NCI-H345 (cell line): Measurements from ENCODE around the gene SLC38A9.
A peak's percentile ranks its signal among the peaks of the same experiment; 100 is the strongest.

Source experiments
- DNase-seq: peaks from one replicate; lab custom pipeline; 2025; lab: John Stamatoyannopoulos, UW

The SLC38A9 gene

DNA sequence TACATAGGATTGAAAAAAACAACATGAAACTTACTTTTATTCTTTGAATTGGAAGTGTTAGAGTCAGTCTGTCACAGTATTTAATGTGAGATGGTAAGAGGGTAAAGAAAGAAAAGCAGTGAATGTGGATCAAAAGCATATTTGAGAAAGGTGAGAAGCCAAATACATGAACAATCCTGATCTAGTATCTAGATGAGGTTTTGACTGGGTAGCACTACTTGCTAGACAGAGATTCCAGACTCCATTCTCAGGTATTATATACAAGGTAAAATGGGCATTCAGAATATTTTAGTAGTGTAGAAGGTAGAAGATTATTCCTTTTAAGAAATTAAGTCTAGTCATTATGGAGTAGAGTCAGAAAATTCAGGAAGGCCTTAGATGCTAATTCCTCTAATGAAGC, 62.2 kb downstream of the SLC38A9 start:
- no peak for DNase-seq

DNA sequence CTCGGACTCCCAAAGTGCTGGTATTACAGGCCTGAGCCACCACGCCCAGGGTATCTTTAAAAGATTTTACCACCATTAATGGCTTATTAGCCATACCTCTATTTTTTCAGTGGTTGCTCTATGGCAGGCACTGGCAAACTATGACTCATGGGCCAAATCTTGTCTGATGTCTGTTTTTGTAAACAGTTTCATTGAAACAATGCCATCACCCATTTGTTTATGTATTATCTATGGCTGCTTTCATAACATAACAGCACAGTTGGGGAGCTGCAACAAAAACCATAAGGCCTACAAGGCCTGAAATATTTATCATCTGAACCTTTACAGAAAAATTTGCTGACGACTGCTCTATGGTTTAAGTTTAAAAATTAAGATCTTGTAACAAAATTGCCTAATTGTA, 66.8 kb downstream of the SLC38A9 start:
- DNase-seq: no peak

DNA sequence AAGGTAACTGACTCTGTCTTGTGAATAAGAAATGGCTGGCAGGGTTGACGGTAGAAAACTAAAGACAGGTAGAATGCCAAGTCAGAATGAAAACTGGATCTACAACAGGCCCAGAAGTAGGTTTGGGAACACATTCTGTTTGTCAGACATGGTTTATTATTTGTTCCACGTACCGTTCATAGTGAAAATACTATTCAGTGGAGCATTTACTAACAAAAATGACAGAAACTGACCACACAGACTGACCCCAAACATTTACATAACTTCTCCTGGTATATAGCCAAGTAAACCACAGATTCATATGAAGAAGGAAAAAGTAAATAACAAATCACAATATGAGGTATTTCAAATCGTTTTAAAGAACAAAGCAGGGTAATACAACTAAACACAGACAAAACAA, 73.7 kb downstream of the SLC38A9 start:
- no peak for DNase-seq

DNA sequence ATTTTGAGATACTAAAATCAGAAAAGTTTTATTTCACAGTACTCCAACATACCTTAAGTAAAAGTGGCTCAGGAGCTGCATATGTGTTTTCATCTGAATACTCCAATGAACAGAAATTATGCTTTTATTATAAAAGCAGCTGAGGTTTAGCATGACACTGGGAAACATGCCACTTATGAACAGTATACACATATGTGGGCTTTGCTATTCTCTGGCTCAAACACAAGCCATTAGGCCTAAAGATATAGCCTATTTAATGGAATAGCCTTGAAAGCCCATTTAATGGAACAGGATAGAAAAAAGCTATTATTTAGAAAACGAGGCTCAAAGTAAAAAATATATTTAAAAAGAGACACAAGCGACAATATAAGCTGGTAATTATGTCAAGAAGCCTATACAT, 74.1 kb downstream of the SLC38A9 start:
- no peak for DNase-seq

DNA sequence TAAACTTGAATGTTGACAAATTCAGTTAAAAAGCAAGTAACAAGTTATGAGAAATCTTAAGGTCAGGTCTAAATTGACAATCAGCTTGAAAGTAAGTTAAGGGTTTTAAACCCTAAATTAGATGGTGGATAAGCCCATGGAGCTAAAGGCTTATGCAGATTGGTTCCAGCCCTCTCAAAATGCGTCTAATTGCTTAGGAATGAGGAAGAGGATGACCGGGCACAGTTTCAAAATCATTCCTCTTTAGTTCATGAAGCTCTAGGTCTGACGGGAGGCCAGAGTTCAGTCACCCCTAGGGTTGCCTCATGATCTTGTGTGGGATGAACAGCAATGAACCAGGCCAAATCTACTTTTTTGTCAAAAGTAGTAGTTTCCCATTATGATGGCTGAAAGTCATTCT, 75.4 kb downstream of the SLC38A9 start:
- DNase-seq: no peak

DNA sequence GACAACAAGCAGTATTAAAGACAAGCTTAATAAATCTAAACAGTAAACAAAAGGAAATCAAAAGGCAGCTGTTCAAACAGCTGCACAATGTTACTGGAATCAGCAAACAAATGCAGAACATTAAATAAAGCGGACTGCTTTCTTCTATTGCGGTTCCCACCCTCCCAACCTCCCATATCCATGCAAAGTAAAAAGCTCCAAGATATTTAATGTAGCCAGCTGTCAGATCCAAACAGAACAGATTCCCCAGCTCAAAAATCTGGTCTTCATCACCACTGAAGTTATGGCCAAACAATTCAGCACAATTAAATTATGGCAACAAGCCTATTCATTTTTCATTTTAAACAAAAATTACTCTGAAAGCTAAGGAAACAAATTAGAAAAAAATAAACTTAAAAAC, 75.9 kb downstream of the SLC38A9 start:
- DNase-seq: peak; percentile 60

DNA sequence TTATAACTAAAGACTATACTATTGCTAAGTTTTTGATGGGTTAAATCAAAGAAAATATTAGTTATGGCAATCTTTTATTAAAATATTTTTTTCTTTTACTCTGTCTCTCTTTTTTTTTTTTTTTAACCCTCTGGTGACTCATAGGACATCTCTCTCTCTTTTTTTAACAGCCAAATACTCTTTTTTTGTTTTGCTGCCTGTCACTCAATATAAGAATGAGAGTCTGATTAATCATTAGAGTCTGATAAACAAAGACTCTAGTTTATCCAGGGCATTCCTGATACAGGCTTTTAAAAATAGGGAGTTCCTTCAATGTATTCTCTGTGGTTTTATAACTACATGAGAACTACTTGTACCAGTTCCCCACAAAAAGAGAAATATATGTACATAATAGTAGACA, 77.3 kb downstream of the SLC38A9 start:
- no peak for DNase-seq

DNA sequence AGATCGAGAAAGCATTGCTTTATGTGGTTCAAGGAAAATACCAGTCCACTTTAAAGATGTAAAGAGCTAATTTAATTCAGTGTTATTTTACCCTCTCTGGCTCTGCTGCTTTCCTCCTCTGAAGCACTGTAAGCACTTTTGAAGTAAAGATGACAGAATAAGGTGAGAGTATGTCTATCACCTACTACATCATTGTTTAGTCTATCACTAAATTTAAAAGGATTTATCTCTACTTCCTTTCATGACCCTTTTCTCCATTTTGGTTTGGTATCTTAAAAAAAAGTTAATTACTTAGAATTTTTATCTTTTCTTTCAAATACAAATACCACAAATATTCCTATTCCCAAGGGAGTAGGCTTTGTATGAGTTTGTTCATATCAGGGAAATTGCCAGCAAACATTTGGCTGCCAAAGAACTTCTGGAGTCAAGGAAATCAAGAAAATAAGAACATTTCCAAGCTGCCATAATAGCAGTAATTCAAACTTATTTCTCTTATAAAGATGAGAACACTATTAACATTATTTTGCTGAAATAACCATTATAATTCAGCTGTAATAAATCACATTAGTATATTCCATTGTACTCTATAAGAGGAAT, 77.8 kb downstream of the SLC38A9 start:
- no peak for DNase-seq

DNA sequence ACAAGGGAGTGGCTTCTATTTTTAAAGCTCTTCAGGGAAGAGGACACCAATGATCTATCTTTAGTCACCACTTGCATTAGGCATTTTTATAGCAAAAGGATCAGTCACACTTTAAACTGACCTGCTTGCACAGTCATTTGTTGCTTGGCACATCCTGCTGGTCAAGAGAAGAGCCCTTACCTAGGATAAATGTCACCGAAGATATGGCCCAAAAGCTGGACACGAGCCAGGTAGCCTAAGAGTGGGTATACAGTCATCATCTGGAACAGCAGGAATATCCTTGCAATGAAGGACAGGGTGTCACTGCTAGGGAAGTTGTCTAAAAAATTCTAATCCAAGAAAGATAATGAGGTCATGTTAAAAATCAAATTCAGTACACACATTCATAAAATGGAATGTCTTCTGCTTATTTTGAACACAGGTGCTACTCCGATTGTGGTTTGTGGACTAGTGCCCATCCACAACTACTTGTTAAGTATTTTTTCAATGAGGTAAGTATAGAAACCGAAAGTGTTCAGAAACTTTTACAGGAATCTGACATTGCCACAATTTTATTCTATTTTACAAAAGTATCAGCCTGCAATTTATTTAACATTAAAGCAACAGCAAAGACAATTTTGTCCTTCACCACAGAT, 78.4 kb downstream of the SLC38A9 start:
- DNase-seq: peak; percentile 3

DNA sequence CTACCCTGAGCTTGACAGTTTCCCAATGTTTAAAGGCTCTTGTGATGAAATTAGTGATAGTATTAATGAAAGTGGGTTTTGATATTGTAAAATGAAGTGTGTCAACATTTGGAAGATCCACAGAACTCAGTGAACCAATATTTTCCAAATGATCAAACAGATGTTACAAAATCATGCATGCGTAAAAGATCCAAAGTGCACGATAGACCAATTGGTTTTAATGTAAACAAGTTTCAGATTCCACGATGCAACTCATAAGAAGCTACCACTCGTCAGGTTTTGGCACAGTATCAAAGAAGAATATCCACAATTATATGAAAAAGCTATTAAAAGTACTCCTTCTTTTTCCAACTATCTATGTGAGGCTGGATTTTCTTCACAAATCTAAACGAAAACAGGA, 82.3 kb downstream of the SLC38A9 start:
- DNase-seq: no peak

DNA sequence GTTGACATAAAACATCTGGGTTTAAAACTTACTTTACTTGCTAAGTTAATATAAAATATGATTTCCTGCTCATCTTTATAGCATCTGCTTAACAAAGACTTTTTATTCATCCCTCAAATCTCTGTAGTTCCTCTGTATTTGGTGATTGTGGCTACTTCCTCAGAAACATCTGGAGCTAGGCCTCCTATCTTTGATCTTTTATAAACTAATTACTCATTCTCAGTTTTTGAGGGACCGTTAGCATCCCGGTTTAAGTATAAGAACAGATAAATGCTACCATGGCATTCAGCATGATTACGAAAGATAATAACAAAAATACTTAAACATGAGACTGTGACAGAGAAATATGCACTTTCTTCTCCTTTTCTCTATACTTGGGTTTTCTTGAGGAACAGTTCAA, 85.3 kb downstream of the SLC38A9 start:
- no peak for DNase-seq

DNA sequence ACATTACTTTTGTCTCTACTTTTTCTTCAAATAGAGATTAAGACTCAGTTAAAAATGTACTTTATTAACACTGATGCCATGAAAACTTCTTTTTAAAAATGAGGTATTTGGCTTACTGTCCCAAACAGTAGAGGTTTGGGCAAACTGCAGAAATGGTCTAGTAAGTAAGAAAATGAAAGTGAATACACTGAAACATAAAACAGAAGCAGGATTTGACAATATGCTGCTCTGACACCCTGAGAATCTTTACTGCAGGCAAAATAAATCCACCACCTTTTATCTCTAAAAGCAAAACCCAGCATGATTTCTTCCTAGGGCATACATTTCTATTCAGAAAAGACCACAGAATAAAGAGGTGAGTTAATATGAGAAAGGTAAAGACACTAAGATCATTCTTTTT, 86.2 kb downstream of the SLC38A9 start:
- no peak for DNase-seq

DNA sequence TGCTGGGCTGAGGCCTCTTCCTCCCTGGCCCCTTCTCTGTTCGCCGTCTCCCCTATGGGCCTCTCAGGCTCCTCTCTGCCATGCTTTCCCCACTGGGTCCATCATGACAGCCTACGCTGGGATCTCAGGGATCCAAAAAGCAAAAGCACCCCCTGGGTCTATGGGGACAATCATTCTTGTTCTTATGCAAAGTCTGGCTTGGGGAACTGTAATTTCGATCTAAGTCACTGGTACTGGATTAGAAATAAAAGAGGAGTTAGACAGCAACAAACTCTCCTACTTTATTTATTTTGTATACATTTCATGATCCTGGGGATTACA, 86.6 kb downstream of the SLC38A9 start:
- no peak for DNase-seq

DNA sequence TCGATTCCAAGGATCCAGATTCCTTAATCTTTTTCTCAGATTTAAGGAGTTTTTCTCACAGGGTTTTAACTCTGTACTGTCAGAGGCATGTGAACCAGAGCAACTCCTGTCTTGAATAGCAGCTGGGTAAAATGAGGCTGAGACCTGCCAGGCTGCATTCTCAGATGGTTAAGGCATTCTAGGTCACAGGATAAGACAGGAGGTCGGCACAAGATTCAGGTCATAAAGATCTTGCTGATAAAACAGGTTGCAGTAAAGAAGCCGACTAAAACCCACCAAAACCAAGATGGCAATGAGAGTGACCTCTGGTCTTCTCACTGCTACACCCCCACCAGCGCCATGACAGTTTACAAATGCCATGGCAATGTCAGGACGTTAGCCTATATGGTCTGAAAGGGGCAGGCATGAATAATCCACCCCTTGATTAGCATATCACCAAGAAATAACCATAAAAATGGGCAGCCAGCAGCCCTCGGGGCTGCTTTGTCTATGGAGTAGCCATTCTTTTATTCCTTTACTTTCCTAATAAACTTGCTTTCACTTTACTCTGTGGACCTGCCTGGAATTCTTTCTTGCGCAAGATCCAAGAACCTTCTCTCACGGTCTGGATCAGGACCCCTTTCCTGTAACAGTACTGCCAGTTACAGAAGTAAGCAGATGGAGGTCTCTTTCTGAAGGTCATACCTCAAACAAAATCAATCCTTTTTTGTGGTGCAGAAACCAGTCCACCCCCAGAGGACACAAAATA, 87.1 kb downstream of the SLC38A9 start:
- no peak for DNase-seq

DNA sequence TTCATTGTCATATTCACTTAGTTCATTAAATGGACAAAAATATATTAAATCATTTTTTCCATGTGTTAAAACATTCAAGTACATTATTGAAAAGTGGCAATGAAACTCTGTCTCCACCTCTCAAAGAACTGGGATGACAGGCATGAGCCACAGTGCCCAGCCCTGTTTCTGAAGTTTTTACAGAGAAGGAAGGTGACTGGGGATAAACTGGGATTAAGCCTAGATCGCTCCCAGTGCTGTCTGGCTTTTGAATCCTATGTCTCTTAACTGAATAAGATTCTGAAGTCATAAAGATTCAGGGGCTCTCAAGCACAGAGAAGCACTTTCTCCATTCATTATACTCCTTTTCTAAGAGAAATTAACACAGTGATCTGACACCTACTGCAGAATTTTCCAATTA, 88.3 kb downstream of the SLC38A9 start:
- DNase-seq: no peak

DNA sequence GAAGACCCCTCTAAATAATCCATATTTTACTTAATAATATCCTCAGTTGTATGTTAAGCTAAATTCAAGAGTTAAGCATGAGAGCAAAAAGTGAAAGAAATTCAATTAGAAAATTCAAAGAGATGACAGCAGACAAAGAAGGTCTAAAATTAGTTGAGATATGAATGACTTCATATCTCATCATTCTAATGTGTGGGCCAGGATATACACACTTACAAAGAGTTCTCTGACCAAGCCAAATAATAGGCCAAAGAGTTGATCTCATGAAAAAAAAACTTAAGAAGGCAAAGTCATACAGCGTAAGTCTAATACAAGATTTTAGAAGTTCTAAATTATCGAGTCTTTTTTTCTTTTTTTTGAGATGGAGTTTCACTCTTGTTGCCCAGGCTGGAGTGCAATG, 89.7 kb downstream of the SLC38A9 start:
- no peak for DNase-seq

DNA sequence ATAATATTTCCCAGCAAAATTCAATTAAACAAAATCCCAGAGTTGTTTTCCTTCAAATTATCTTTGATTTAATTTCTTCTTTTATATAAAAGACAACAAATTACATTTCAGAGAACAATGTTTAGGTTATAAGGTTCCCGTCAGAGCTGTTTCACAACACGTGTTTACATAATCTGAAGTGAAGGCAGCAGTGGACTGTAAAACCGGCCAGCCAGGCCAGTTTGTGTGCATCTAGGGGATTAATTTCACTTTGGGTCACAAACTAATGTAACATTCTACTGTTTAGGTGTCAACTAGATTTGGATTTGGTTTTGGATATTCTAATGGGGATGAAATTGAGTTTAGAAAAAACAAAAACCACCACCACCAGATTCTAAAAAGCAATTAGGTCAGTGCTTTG, 90.9 kb downstream of the SLC38A9 start:
- DNase-seq: no peak

DNA sequence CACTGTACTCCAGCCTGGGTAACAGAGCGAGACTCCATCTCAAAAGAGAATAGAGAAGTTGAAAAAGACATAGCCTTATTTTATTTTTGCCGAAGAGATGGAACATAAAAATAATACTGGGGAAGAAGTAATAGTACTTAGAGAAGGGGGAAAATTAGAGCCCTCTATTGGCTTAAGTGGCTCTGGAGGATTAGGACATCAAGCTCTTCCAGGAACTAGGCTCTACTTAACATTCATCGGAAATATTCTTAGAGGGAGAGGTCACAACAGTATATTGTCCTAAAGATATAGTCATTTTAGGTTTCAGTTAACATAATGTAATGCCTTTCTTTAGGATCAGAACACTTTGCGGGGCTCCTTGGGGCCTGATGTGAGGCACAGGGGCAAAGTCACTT, 91.4 kb downstream of the SLC38A9 start:
- no peak for DNase-seq

DNA sequence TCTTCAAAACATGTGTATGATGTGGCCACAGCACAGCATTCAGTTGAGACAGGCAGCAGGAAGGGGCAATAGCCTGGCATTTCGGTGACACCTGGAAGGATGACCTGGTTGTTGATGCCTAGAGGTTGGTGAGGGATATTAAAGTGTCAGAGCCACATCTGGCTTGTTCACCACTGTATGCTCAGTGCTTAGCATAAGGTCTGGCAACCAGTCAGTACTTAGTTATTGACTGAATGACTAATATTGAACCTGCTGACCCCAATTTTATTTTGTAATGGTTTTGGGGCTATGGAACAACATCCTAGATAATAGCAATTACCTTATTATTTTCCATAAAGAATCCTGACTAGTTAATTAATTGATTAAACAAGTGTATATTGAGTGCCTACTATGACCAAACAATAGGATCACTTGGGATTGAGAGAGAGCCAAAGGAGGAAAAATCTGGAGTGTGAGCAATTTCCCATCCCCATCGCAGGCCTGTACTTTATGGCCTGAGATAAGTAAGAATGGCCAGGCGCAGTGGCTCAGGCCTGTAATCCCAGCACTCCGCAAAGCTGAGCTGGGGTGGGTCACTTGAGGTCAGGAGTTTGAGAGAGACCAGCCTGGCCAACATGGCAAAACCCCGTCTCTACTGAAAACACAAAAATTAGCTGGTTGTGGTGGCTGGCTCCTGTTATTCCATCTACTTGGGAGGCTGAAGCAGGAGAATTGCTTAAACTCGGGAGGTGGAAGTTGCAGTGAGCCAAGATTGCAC, 91.9 kb downstream of the SLC38A9 start:
- DNase-seq: no peak

DNA sequence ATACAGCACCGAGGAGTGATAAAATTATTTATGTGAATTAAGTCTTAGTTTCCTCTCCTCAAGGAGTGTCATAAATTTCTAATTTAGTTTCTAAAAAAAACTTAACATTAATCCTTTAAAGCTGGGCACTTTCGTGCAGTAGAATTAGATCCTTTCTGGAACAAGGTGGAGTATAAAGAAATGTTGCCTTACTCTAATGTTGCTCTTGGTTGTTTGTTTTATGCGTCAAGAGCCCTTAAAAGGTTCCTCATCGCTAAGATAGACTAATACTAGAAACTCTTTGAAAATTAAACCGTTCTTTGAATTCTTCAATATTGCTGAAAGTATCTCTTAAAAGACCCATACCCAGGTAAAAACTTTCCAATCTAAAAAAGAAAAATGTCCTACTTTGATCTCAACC, 93.8 kb downstream of the SLC38A9 start:
- no peak for DNase-seq

DNA sequence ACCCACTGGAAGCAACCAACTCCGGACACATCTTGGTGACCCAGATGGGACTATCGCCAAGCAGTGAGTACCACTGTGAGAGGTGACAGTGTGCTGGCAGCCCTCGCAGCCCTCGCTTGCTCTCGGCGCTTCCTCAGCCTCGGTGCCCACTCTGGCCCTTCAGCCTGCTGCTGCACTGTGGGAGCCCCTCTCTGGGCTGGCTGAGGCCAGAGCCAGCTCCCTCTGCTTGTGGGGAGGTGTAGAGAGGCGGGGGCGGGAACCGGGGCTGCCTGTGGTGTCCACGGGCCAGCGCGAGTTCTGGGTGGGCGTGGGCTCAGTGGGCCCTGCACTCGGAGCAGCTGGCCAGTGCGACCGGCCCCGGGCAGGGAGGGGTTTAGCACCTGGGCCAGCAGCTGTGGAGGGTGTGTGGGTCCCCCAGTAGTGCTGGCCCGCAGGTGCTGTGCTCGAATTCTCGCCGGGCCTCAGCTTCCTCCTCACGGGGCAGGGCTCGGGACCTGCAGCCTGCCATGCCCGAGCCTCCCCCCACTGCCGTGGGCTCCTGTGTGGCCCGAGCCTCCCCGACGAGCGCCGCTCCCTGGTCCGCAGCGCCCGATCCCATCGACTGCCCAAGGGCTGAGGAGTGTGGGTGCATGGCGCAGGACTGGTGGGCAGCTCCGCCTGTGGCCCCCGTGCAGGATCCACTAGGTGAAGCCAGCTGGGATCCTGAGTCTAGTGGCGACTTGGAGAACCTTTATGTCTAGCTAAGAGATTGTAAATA, 98.8 kb downstream of the SLC38A9 start:
- no peak for DNase-seq

DNA sequence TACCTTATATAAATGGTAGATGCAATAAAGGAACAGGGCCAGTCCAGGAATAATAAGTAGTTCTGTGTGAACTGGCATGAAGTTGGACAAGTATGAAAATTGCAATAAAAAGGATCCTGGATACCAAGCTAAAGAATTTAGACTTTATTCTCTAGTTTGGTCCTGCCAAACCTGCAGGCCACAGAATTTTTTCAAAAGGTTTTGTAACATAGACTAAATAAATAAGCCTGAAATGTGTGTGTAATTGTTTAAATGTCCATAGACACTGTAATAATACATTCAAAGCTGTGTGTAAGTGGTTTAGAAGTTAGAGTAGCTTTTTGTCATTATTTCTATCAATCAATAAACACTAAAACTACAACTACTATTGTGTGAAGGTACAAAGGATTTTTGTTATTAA, 101.6 kb downstream of the SLC38A9 start:
- DNase-seq: no peak
